ENCODE measurements around the gene SUMF1. TPM values are rescaled to one million over a fixed set of nuclear protein-coding genes. Genes with fewer than 3 reads are reported as not detected.

The SUMF1 gene
- polyA plus RNA-seq, 3 donors, result 25.7 to 80.4 (median 74.2) TPM

- Histone ChIP-seq H3K9ac (ENCODE audit: insufficient read depth, low read length, poor library complexity, severe bottlenecking) (no peak overlapping the region), H3K36me3 (replicated peaks in 1 of 2; ENCODE audit: control insufficient read depth in 1 of 2, insufficient read depth in 2 of 2, low read length in 2 of 2) (peaks cover 16 to 46% of the 10 kb centered on the region in 2 donors), H3K79me2 (ENCODE audit: insufficient read depth, low read length) (peaks cover 77% of the 10 kb centered on the region), H3K4me2 (replicated peaks; ENCODE audit: extremely low read depth, low read length, poor library complexity, severe bottlenecking) (no peak overlapping the region), H3K9me3 (replicated peaks in 1 of 2; ENCODE audit: control insufficient read depth in 1 of 2, insufficient read depth in 1 of 2, low read length in 2 of 2) (no peaks in the 10 kb centered on the region), H3K4me1 (ENCODE audit: control insufficient read depth in 1 of 2, insufficient read depth in 2 of 2, low read length in 2 of 2) (peaks cover 29 to 41% of the 10 kb centered on the region in 2 donors), H3K27ac (ENCODE audit: low read depth in 1 of 2, low read length in 2 of 2) (no peak overlapping the region), H2AFZ (ENCODE audit: insufficient read depth, low read depth, low read length, poor library complexity, severe bottlenecking) (no peak overlapping the region), H3K27me3 (ENCODE audit: control insufficient read depth in 2 of 2, insufficient read depth in 2 of 2, low read length in 2 of 2) (no peaks in the 10 kb centered on the region), H4K20me1 (ENCODE audit: insufficient read depth, low read length) (no peaks in the 10 kb centered on the region), H3K4me3 (replicated peaks in 1 of 3; ENCODE audit: low read depth in 2 of 3, low read length in 3 of 3) (no peak overlapping the region)
- DNase-seq, result no peak
- no peak for TF ChIP-seq CTCF (IDR thresholded peaks at IDR 0.05)
- H3K36me3 Mint-ChIP-seq, result peaks cover 48% of the 10 kb centered on the region in 2 donors
- peaks cover 0 to 4% (median 2%) of the 10 kb centered on the region in 3 donors for H3K27me3 Mint-ChIP-seq (ENCODE audit: low read depth in 3 of 3)
- peaks cover 43% of the 10 kb centered on the region for H3K4me1 Mint-ChIP-seq
- WGBS (ENCODE audit: insufficient coverage), result no CpG with 5 or more reads among the region's 5 CpGs
- H3K4me3 Mint-ChIP-seq, result no peak overlapping the region
- intact Hi-C loops (cut with micrococcal nuclease), result loop anchor here in 1 of 2 donors (10.0 kb wide), 1 partner anchor 488 kb away; no protein-coding TSS in a partner anchor
- no peaks in the 10 kb centered on the region for H3K9me3 Mint-ChIP-seq
- no peak overlapping the region for H3K27ac Mint-ChIP-seq
Measured at GRCh38 chr3:4497005-4497692, 30.1 kb upstream of the SUMF1 start.

- H3K9ac ChIP-seq (ENCODE audit: insufficient read depth, low read length, poor library complexity, severe bottlenecking), result no peak overlapping the region
- H3K9me3 ChIP-seq (replicated peaks in 1 of 2; ENCODE audit: control insufficient read depth in 1 of 2, insufficient read depth in 1 of 2, low read length in 2 of 2), result no peaks in the 10 kb centered on the region
- WGBS (ENCODE audit: insufficient coverage), result no CpG with 5 or more reads among the region's 3 CpGs
- H3K27ac ChIP-seq (ENCODE audit: low read depth in 1 of 2, low read length in 2 of 2), result no peak overlapping the region
- no peak overlapping the region for H3K4me3 ChIP-seq (replicated peaks in 1 of 3; ENCODE audit: low read depth in 2 of 3, low read length in 3 of 3)
- no peak overlapping the region for H2AFZ ChIP-seq (ENCODE audit: insufficient read depth, low read depth, low read length, poor library complexity, severe bottlenecking)
- TF ChIP-seq CTCF (IDR thresholded peaks at IDR 0.05), result no peak
- peak overlapping the region in 4 of 7 donors; percentile 3 to 92 (median 46) for H3K27ac Mint-ChIP-seq
- peaks cover 53% of the 10 kb centered on the region for H3K4me1 Mint-ChIP-seq
- intact Hi-C loops (cut with micrococcal nuclease), result loop anchor here in 1 of 2 donors (10.0 kb wide), 1 partner anchor 489 kb away; no protein-coding TSS in a partner anchor
- peaks cover 37 to 51% of the 10 kb centered on the region in 2 donors for H3K4me1 ChIP-seq (ENCODE audit: control insufficient read depth in 1 of 2, insufficient read depth in 2 of 2, low read length in 2 of 2)
- H3K36me3 ChIP-seq (replicated peaks in 1 of 2; ENCODE audit: control insufficient read depth in 1 of 2, insufficient read depth in 2 of 2, low read length in 2 of 2), result peaks cover 9 to 38% of the 10 kb centered on the region in 2 donors
- peaks cover 2 to 5% (median 3%) of the 10 kb centered on the region in 3 donors for H3K27me3 Mint-ChIP-seq (ENCODE audit: low read depth in 3 of 3)
- H3K4me2 ChIP-seq (replicated peaks; ENCODE audit: extremely low read depth, low read length, poor library complexity, severe bottlenecking), result no peak overlapping the region
- H3K9me3 Mint-ChIP-seq, result no peaks in the 10 kb centered on the region
- no peak for DNase-seq
- peaks cover 70% of the 10 kb centered on the region for H3K79me2 ChIP-seq (ENCODE audit: insufficient read depth, low read length)
- peaks cover 0 to 3% of the 10 kb centered on the region in 2 donors for H3K27me3 ChIP-seq (ENCODE audit: control insufficient read depth in 2 of 2, insufficient read depth in 2 of 2, low read length in 2 of 2)
- H3K36me3 Mint-ChIP-seq, result peaks cover 40 to 41% of the 10 kb centered on the region in 2 donors
- no peak overlapping the region for H3K4me3 Mint-ChIP-seq
- no peaks in the 10 kb centered on the region for H4K20me1 ChIP-seq (ENCODE audit: insufficient read depth, low read length)
Measured at GRCh38 chr3:4496087-4496452, 29.0 kb upstream of the SUMF1 start.
